SHP77 (cell line): ENCODE data around the gene APBA1.

ENCODE experiments used
- DNase-seq, 2 experiments: peaks; one replicate each; lab custom pipeline; 2025; lab: John Stamatoyannopoulos, UW

APBA1 gene

DNA sequence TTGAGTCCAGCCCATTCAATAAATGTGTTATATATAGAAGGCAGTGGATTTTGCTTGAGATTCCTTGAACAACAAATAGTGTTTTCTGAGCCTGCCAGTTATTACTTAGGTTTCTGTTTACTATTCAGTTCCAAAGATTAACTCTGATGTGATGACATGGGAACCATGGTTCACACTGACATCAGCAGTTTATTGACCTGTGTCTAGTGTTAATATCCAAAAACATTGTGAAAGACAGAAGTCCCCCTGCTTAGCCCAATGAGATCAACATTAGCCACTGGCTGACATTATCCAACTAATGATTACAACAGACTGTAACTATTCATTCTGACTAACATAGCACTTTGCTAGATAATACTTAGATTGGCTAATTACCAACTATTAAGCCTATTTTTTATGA is 14.9 kb downstream of the APBA1 start:
- DNase-seq, result no peak

DNA sequence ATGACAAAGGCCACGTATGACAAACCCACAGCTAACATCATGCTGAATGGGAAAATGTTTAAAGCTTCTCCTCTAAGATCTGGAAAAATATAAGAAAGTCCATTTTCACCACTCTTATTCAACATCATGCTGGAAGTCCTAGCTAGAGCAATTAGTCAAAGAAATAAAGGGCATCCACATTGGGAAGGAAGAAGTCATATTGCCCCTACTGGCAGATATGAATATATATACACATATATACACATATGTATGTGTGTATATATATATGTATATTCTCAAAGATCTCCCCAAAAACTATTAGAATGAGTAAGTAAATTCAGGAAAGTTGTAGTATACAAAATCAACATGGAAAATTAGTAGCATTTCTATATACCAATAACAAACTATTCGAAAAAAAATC is 17.1 kb downstream of the APBA1 start:
- DNase-seq, result no peak

DNA sequence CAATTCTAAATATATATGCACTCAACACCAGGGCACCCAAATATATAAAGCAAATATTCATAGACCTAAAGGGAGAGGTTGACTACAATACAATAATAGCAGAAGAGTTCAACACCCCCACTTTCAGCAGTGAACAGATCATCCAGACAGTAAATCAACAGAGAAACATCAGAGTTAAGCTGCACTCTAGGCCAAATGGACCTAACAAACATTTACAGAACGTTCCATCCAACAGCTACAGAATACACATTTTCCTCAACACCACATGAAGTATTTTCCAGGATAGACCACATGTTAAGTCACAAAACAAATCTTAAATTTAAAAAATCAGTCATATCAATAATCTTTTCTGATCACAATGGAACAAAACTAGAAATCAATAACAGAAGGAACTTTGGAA is 18.9 kb downstream of the APBA1 start:
- DNase-seq, result no peak

GRCh38 chr9:69649566-69650250 is 22.5 kb downstream of the APBA1 start:
- DNase-seq, result no peak

GRCh38 chr9:69647804-69648203 is 24.4 kb downstream of the APBA1 start:
- no peak for DNase-seq

DNA sequence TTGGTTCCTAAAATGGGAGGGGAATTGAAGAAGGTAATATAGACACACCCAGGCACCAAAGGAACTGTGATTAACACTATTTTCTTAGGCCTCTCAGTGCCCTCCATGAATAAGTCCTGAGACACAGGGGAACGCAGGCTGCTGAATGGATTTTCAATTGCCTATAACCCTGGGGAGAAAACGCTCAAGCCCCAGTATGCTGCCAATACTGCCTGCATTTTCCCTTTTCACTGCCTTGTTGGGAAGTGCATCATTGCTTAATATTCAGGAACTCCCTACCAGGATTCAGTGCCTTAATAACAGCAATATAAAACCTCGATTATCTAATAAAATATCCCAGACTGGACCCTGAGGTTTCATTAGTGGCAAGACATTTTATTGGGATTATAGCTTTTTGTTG is 25.4 kb downstream of the APBA1 start:
- DNase-seq, result no peak

DNA sequence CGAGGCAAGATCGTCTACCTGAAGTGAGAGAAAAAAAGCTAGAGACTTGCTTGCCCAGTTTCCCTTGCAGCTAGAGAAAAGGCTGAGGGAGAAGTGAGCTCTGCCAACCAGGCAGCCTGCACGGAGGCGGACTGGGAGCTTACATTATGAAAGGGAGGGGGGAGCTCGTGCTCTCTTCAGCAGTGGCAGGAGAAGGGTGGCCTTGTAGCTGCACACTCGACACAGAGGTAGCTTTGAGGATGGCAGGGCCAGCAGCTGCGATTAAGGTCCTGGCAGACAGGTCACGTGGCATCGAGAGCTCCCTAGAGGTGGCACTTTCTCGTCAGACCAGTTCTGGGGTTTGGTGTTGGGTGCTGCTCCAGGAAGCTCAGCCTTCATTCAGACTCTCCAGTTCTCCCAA is 26.7 kb downstream of the APBA1 start:
- no peak for DNase-seq

DNA sequence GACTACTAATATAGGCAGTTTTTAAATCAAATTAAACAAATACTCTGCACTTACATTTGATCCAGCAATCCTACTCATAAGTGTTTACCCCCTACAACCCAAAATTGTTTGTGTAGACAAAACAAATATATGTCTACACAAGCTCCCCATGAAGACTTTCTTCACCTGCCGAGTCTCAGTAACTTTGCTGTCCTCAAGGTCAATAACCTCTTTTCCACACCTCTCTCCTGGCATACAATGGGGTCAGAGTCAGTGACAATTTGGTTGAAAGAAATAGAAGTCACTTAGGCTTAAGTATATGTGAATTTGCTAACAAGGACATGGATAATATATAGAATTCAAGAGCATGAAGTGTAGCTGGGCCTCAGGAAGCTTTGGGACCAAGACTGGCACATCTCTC is 29.1 kb downstream of the APBA1 start:
- no peak for DNase-seq

GRCh38 chr9:69637817-69638200 is 34.4 kb downstream of the APBA1 start:
- no peak for DNase-seq

- no peak for DNase-seq
These were observed 34.9 kb downstream of the APBA1 start for GRCh38 chr9:69637193-69637816.

DNA sequence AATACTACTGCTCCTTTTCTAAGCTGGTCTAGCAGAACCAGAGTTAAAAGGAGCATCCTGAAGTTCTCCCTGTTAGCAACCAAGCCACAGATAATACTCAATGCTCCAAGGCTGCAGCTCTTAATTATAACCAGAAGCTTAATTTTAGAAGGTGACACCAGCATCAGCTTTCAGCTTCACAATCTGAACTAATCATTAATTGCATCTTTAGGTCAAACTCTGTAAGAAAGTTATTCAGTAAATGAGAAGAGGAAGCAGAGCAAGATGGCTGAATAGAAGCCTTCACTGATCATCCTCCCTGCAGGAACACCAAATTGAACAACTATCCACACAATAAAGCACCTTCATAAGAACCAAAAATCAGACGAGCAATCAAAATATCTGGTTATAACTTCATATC is 38.5 kb downstream of the APBA1 start:
- DNase-seq, result no peak

DNA sequence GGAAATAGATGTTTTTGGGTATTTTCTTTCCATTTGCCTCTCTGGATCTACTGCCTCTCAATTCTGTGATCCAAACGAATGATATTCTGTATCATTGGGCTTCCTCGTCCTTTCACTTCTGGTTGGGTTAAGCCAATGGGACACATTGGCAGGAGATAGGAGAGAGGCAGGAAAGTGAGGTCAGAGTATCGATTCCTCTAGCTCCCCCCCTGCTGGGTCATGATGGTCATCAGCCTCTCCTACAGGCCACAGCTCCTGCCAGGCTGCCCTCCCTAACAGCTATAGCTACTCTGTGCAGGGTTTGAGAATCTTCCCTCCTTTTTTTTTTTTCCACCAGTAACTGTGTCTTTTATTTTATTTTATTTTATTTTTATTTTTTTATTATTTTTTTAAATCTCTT is 39.4 kb downstream of the APBA1 start:
- DNase-seq, result no peak

DNA sequence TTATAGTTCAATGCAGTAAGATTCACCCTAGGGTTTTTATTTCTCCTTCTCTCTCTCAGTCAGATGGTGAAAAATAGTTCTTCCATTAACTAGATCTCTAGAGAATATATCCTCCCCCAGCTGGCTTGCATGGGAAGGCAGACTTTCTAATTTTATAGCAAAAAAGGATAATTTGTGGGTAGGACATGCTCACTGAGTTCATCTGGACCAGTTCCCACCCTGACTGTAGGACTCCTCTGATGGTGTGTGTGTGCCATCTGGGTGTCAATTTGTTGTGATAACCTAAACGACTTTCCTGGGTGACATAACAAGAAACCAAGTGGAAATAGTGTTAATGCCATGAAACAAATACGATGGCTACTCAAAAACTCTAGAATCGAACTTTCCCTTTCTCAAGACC is 44.9 kb downstream of the APBA1 start:
- no peak for DNase-seq

DNA sequence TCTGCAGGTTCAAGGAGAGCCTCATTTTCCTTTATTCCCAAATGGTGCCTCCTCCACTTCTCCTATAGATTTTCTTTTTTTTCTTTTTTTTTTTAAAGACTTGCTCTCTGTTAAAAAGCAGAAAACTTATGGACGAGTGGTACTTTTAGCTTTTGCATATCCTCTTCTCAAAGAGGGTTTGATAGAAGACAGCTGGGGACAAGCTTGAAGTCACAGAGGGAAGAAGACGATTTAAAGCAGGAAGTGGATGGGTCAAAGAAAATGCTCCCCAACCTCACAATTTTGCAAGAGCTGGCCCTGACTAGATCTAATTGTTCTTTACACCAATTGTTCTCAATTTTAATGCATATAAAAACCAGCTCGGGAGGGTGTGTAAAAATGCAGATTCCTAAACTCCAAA is 48.9 kb downstream of the APBA1 start:
- DNase-seq, result no peak

DNA sequence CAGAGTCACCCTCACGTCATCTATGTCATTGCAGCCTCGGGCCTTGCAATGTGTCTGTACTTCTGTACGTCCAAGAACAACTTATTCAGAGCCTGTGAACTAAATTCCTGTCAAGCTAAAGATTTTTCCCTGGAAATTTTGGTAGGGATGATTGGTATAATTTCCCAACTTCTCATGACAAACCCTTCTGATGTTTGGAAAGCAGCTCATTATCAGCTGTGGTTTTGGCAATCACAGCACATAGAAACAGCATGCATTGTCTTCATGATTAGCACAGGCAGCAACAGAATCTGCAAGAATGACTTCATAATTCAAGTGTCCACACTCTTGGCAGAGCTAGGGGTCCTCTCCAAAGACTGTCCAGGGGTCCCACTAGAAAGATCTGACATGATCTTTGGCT is 49.5 kb downstream of the APBA1 start:
- no peak for DNase-seq

DNA sequence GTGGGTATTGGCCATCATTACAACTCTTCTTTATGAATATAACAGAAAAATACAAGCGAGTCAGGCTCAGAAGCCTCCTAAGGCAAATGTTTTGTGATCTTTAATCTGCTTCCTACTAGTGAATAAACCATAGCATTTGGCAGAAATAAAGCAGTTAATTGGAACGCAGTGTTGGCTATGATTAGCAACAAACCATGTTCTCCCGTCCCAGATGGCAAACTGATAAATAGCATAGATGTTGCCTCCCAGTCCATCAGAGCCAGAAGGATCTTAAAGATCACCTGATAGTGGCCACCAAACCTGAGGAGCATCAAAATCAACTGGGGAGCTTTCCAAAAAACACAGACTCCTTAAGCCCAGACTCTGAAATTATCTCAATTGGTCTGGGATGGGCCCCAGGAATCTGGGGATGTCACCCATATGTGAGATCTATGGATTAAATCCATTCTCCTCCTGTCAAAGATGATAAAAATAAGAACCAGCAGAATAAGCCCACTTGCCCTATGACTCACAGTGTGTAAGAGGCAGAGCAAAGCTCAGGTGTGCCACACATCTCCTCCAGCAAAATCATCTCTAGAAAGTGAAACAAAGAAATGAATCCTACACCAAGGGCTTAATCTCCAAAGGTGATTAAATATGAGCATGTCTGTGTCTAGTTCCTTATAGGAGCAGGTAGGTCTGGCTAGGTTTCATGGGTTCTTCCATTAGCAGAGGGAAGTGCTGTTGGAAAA is 50.3 kb downstream of the APBA1 start:
- DNase-seq, result no peak

DNA sequence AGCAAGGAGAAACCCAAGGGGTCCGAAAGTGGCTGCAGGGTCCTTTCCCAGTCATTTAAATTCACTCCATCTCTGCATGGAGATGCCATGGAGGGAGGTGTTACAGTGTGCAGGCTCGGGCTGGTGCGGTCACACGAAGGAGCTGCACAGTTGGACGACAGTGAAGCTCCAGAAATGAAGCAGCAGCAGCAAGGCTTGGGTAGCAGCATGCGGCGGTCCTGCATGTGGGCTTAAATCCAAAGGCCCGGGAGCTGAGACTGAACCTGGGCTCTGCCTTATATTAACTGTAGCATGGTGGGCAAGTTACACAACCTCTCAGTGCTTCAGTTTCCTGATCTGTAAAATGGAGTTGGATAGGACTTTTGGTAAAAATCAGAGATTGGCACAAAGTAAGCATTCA is 51.4 kb downstream of the APBA1 start:
- DNase-seq, result no peak

GRCh38 chr9:69619233-69619632 is 52.9 kb downstream of the APBA1 start:
- no peak for DNase-seq

- DNase-seq, result no peak
These were observed 55.2 kb downstream of the APBA1 start for GRCh38 chr9:69617006-69617405.

DNA sequence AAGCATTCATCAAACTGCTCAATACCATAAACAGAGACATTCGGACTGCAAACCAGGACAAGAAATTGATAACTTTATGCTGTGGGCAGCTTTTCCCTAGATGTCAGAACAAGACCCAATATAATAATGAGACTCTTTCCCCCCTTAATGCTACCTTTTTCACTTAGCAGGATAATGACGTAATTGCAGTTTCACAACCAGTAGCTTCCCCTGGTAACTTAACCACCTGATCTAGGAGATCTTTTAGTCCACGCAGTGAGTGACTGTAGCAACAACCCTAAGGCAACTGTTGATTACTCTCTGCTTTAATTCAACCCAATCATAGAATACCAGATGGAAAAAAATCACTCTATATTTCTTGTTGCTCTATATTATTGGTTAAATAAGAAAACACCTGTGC is 56.3 kb downstream of the APBA1 start:
- DNase-seq, result no peak

DNA sequence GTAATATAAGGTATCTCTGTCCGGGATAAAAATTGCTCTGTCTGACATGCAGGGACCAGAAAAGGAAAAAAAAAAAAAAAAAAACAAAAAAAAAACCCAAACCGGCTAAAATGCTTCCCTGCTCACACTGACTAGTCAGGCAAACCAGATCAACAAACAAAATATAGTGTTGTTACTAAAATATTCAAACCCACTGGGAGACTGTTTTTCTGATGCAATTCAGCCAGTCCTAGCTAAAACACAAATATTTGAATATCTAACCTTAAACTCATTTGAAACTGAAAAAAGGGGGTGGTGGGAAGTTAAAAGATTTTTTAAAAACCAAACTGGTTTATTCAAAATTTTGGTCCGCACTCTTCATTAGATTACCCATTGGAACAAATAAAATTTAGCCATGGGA is 61.0 kb downstream of the APBA1 start:
- DNase-seq, result no peak

GRCh38 chr9:69609156-69609555 is 63.0 kb downstream of the APBA1 start:
- DNase-seq, result no peak

GRCh38 chr9:69606089-69606488 is 66.1 kb downstream of the APBA1 start:
- no peak for DNase-seq

DNA sequence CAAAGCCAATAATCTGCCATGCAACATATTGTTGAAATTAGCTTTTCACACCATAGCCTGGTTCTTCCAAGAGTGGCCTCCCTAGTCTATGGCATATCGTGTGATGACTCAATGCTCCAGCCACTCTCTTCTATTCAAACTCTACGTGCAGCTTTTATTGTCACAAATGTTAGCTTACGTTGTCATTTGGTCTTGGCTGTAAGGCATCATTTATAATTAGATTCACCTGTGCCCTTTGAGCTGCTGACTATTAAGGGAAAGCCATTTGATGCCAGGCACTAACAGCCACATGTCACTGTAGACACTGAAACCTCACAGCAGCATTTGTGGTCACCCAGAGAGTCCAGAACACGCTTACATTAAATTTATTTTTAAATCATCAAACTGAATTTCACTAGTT is 66.8 kb downstream of the APBA1 start:
- DNase-seq, result no peak
